DOHH2 (cell line): ENCODE data around the gene LRRC7.

Source experiments
- CTCF ChIP-seq: fragments of 200-600 bp; sonication (generic); IDR thresholded peaks from one replicate; pipeline ENCODE4 v1.5.1; 2014; ENCODE audit warnings: antibody characterized with exemption, mild to moderate bottlenecking, low read depth, low read length; ENCODE audit not compliant: poor library complexity, severe bottlenecking
- EZH2phosphoT487 ChIP-seq: fragments of 200-600 bp; sonication (generic); IDR thresholded peaks from 2 replicates; pipeline ENCODE4 v1.6.1; 2017; ENCODE audit warnings: borderline replicate concordance, mild to moderate bottlenecking, antibody characterized with exemption, low read length, moderate library complexity, mixed read lengths

DNA sequence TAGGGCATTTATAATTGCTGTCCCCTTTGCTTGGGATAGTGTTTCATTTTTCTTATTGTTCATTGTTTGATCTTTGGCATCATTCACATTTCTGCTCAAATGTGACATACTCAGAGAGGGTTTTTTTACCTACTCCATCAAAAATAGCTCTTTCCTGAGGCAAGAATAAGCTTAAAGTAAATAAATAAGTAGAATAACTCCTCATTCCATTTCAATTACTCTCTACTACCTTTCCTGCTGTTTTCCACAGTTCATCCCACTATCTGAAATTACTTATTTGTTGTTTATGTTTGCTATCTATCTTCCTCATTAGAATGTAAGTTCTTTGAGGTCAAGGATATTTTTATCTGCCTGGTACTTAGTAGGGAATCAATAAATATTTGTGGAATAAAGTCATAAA lies 517.8 kb downstream of the LRRC7 start:
- TF ChIP-seq CTCF = no peak
- TF ChIP-seq EZH2phosphoT487 = no peak
